8988T (cell line): ENCODE data around the gene SPATS2L.

Source experiments
- DNase-seq: peaks from one replicate; pipeline ENCODE4 v3.0.0; 2011

SPATS2L gene

DNA sequence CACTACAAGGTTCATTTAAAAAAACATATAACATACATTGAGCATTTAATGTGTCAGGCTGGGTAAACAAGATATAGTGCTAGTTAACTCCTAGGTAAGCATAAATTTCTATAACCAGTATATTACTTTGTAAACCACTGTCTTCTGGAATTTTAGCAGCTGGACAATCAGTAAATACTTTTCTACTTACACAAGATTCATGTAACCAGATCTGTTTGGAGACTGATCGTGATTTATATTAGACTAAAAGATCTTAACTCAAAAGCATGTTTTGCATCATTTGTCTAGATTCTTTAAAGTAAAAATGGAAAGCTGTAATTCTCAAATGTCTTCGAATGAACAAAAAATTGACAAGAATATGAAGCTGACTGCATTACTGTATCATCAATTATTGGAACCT is 218.6 kb downstream of the SPATS2L start:
- no peak for DNase-seq

DNA sequence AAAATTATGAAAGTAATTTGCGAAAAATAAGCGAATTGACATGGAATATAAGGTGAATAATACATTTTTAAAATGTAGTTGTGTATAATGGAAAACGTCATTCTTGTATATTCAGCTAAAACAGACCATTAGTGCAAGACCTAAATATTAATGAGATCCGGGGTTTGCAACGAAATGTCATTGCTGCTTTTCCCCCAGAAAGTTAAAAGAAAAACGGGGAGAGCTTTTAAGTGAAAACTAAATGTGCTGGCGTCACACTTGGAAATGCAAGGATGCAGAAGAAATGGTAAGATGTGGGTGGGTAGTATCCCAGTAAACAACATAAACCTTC is 219.0 kb downstream of the SPATS2L start:
- no peak for DNase-seq

DNA sequence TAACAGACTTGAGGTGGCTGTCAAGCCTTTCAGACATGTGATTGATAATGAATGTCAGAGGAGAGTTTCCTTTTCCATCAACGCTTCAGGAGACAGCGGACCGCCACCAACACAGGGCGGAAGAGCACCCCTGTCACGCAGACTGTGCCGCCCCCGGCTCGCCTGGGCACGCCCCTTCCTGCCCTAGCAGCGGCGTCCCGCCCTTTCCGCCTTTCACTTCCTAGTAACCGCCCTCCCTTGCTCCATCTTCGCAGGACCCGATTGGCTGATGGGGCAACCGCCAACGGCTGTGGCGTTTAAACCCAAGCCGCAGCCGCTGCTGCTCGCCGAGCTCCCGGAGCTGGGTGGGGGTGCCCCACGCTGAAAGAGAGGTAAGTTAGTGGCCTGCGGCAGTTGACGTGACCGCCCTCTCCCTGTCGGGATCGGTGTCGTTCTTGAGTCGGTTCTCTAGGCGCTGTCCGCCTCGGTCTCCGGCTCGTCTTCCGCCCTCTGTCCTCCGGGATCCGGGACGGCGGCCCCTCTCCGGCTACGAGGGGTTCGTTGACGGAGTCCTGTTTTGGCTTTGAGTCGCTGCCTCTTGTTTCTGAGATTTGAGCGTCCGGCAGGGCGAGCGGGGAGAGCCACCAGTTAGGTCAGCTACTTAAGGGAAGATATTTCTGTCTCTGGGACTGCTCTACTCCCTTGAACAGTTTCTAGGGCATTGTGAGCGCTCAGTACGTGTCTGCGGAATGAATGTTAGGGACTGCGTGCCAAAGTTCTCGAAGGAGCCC is 219.6 kb downstream of the SPATS2L start, which contains the start of gene SGO2:
Gene SGO2, plus strand, starts transcription at position 326 of the 770 bp plus-strand sequence. CDS start 6,769 bp downstream, outside the sequence.
- DNase-seq = peak; percentile 64

DNA sequence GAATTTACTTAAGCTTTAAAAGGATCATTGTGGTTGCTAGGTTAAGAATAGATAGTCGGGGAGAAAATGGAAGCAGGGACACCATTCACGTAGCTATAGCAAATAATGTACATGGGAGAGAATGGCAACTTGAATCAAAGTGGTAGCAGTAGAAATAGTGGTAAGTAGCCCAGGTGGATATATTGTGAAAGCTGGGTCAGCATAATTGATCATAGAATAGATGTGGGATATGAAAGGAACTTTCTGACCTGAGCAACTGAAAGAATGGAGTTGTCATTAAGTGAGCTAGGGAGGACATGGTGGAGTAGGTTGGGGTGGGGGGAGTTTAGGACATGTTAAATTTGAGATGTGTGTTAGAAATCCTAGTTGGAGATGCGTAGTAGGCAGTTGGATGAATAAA is 221.7 kb downstream of the SPATS2L start:
- DNase-seq = no peak
